SHP77 treated with DMSO at 0.1 percent for 48 hours (cell line): ENCODE results near the gene PALLD.

ENCODE experiments used
- DNase-seq: peaks from one replicate; lab custom pipeline; 2025; lab: John Stamatoyannopoulos, UW

The PALLD gene

DNA sequence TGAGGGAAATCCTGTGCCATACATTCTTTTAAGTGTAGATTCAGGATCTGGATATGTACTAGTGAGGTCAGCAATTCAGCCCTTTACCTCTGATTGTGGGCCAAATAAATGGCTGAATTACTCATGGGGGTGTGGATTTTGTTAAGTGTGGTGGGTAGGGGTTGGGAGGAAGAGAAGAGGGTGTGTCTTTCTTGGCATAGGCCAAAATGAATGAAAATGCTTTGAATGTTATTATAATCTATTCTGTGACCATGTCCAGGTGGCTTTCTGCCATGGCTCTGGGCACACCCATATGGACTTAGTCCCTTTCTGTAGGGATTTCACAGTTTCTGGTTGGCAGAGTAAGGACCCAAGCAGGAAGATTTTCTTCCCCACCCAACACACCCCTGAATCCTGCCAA, 268.9 kb downstream of the PALLD start:
- DNase-seq: no peak

DNA sequence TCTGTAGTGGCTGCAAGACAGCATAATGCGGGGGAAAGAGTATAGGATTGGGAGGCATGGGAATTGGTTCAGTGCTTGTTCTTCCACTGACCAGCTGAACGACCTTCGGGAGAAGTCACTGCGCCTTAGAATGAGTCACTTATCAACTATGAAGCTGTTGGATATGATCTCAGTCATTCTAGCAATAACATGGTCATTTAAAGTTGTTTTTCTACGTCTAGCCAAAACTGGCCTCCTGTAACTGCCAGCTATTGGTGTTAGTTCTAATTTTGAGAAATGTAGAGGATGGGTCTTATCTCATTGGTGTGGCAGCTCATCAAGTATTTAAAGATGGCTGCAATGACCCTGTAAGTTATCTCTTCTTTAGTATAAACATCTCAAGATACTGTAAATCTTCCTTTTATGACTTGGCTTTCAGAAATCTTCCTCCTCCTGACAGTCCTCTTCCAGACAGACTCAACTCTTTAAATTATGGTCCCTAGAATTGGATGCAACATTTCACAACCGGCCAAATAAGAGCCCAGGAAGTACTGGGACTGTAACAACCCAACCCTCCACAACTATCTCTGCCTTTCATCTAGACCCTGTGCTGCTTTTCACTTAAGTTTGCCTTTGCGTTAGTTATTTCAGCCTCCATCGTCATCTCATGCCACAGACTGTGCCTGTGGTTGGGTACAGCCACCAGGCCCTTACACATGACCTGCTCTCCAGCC, 269.9 kb downstream of the PALLD start:
- DNase-seq: no peak

DNA sequence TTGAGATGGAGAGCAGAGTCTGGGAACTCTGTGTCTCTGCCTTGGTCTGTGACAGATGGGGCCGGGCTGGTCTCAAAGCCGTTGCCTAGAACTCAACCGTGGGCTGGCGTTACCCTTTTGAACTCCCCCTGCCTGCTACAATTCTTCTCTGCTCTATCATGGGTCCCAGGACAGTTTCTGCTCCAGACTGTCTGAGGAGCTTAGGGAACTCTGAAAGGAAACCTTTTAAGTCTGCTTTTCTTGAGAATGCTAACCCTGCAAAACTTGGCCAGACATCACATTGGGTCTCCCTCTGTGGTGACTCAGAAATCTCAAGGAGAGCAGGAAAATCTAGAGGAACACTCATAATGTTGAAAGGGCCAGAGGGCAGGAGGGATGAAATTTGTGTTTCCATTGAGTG, 272.6 kb downstream of the PALLD start:
- no peak for DNase-seq

DNA sequence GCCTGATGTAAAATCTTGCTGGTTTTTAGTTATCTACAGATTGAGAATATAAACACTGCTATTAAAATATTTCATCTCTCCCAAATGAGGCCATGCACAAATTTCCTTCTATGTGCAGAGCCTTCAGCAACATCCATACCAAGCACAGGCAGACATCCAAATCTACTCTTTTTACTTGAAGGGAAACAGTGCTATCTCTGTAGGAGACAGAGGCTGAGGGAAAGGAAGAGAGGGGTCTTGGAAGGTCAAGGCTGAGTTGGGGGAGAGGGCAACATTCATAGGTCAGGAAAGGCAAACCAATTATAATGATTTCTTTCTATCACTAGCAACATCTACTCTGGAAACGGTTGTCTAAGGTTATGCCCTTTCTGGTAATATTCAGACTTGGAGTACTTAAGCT, 273.0 kb downstream of the PALLD start:
- DNase-seq: no peak

DNA sequence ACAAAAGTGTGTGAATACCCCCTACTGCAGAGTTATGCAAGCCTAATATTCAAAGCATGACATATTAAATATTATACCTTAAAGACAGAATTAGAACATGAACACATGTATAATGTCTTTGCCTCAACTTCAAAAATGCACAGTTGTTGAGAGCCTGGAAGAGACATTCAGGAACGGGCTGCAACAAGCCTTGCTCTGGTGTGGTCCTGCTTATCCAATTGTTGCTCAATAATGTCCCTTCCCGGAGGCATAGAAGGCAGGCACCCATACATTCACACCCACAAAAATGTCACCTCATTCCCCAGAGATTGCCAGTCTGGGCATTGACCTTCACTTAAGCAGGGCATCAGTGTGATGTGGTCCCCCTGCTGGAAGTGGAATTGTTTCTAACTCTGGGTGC, 274.4 kb downstream of the PALLD start:
- DNase-seq: no peak

DNA sequence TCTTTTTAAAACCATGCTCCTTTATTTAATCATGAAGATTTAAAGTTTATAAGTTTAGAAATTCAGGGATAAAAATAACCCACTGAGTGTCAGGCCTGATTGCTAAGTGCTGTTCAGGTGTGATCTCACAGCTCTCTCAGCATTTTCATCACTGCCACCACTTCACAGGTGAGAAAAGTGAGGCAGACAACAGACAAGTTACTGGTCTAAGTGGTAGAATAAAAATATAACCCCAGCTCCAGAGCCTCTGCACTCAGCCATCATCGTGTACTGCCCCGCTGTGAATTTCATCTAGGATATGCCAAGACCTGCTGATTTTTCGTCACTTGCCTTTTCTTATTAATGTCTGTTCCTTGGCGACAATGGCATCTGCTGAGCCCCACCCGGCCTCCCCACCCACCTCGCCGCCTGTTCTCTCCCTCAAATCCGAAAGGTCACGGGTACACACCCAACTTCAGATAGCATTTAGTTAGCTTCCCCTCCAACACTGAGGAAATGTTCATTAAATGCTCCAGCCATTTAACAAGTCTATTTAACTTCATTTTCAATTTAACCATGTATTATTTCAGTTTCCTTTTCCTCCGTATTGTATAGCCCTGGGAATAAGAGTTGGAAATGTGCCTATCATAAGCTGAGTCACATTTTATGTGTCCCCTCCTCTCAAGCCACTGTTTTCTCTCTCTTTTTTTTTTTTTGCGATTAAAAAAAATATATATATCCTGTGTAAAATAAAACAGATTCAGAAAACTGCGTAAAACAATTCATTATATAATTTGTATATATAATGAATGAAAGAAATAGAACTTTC, 276.7 kb downstream of the PALLD start:
- no peak for DNase-seq

DNA sequence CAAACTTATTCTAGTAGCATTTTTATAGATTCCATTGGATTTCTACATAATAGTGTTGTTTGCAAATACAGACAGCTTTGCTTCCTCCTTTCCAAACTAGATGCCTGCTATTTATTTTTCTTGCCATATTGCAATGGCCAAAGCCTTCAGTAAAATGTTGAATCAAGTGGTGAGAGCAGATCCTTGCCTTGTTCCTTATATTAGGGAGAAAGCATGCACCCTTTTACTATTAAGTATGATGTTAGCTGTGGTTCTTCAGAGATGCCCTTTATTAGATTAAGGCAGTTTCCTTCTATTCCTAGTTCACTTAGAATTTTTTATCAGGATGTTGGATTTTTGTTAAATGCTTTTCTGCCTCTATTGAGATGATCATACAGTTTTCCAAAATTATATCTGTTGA, 279.5 kb downstream of the PALLD start:
- no peak for DNase-seq

DNA sequence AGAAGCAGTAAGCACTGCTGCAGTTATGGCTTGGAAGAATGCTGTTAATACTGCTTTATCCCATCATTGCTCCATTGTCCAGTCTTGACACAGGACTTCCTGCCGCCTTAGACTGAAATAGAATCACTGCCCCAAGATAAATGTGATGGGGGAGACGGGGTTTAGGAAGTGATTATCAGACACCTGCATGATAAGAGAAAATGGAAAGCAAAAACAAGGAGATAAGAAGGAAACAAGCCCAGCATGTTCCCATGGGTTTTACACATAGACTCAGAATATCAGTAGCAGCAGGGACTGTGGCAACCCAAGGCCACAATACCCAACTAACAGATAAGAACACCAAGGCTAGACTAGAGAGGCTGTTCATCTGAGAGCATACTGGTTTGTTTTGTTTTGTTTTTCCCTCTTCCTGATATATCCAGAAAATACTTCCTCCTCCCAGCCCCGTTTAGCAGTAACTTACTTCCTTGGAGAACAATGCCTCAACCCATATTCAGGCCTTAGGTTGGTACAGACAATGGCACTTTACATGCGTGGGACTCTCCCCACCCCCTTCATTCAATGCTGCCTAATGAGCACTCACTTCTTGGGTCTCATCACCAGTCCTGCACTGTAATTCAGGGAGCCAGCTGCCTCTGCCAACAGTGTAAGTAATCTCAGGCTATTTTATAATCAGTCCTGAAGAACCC, 280.6 kb downstream of the PALLD start:
- DNase-seq: no peak

DNA sequence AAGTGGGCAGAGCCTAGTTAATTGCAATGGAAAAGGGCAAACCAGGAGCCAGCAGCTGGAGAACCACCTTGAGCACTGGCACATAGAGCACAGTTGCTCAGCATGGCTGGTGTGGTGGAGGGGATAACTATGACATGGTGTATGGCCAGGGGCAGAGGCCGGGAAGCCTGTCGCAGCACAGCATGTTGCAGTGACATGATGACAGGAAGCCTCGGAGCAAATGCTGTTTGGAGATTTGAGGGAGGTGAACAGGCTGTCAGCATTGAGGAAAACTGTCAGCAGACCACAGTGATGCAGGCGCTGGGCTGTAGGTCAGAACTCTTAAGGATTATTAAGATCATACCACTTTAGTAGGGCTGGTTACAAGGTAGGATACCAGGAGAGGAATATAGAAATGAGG, 284.5 kb downstream of the PALLD start:
- no peak for DNase-seq

DNA sequence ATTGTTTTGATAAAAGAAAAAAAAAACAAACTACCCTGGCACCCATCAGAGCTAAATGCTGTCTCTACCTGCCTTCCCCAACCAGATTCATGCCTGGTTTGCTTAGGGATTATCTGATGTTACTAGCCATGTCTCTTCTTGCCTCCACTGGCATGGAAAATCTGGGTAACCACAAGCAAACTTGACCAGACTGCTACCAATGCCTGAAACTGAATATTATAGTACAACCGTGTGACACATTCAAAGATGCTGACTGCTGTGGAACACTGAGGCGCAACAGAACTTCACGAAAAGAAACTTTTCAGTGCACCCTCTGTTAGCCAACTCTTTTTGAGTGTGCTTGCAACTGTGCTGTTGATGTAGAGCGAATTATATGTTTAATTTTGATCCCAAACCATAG, 285.1 kb downstream of the PALLD start:
- no peak for DNase-seq

DNA sequence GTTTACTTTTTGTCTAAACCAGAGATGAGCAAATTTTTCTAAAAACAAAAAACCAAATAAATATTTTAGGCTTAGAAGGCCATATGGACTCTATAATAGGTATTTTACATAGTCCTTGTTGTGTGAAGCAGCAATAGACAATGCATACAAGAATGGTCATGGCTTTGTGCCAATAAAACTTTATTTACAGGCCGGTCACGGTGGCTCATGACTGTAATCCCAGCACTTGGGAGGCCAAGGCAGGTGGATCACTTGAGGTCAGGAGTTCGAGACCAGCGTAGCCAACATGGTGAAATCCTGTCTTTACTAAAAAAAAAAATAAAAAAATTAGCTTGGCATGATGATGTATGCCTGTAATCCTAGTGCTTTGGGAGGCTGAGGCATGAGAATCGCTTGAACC, 285.6 kb downstream of the PALLD start:
- DNase-seq: no peak

DNA sequence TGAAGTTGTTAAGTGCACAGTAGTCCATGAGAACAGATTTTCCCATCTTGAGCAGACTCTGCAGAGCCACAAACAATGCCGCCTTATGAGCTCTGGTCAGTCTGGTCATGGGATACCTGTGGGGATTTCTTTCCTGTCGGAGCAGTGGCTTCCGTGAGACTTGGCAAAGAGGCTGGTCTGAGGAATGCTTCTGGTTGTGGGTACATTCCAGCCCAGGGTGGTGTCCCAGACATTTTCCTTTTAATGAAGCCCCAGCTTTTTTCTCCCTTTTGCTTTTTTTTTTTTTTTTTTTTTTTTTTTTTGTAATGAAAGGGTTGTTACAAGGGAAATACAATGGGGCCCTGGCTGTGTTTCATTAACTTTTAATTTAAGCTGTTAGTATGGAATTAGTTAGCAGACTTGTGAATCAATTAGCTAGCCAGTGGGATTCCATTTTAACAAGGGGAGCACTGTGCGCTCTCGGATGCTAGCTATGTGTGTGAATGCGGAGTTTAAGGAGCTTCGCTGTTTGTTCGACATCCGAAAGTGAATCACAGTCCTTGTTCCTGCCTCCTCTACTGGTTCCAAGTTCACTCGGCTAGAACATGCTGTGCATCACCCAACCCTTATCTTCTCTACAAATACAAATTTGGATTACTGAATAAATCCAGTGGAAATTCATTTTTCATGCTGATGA, 288.1 kb downstream of the PALLD start:
- no peak for DNase-seq

DNA sequence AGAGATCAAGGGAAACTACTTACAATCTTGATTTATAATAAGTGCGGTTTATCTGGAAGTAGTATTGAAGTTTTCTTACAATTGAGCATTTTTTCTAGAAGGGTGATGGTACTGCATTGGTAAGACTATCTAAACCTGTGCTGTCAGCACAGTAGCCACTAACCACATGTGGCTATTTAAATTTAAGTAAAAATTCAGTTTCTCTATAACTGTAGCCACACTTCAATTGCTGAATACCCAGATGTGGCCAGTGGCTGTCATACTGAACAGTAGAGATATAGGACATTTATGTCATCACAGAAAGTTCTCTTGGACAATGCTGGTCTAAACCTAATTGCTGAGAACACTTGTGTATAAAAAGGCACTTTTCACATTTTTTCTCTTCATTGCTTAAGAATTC, 290.5 kb downstream of the PALLD start:
- no peak for DNase-seq

DNA sequence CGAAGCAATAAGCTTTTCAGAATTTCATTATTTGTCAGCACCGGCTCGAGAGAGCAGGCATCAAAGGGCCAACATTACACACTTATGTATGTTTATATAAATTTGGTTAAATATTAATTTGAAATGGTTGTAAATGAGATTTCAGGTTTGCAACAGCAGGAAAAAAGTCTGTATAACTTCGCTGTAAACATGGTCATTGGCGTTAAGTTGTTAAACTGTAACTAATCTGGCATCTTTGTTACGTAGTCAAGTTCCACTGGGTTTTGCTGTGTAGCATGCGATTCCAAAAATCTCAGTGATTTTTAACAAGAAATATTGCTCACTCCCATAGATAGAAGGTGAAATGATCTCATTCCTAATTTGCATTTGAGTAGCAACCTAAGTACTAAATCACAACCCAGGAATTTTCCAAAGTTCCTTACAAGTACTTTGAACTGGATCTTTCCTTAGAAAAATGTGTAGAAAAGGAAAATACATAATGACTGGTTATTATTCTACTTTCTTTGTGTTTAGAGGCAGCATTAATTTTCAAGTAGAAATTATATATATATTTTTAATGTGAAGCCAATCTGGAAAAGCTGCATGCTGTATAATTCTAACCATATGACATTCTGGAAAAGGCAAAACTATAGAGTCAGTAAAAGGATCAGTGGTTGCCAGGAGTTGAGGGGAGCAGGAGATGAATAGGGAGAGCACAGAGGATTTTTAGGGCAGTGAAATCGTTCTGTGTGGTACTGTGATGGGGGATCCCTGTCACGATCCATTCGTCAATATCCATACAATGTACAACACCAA, 291.1 kb downstream of the PALLD start:
- DNase-seq: no peak

DNA sequence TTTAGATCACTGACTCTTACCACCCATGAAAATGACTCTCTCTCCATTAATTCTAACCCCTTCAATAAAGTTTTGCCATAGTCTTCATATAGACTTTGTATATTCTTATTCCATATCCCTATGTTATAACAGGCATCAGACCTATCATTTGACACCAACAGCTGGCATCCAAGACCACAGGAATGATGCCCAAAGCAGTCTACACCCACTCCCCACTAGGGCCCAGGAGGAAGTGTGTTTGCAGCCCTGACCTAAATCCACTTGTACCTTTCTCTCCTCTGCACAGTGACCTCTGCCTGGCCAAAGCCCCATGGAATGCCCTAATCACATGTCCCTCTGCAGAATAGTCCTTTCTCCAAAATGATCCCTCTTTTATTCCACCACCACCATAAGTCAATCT, 294.0 kb downstream of the PALLD start:
- no peak for DNase-seq

DNA sequence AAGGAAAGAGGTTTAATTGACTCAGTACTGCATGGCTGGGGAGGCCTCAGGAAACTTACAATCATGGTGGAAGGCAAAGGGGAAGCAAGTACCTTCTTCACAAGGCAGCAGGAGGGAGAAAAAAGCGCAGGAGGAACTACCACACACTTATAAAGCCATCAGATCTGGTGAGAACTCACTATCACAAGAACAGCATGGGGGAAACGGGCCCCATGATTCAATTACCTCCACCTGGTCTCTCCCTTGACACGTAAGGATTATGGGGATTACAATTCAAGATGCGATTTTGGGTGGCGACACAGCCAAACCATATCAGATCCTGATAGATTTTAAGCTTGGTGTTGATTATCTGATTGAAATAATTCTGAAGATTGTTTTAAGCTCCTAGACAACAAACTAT, 294.5 kb downstream of the PALLD start:
- DNase-seq: no peak

DNA sequence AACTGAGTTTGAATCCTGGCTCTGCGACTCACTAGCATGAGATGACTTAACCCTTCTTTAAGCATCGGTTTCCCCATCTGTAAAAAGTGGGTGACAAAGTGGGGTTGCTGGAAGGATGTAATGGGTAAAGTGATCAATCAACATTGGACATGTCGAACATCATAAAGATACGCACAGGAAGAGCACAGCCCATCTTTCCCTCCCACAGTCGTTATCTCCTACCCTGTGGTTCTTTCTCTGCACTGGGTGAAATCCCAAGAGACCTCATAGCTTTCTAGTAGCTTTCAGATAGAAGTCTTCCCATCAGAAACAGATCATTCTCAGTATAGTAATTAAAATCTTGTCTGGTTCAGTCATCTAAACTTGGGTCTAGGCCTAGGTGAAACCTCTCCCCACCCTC, 296.7 kb downstream of the PALLD start:
- no peak for DNase-seq

DNA sequence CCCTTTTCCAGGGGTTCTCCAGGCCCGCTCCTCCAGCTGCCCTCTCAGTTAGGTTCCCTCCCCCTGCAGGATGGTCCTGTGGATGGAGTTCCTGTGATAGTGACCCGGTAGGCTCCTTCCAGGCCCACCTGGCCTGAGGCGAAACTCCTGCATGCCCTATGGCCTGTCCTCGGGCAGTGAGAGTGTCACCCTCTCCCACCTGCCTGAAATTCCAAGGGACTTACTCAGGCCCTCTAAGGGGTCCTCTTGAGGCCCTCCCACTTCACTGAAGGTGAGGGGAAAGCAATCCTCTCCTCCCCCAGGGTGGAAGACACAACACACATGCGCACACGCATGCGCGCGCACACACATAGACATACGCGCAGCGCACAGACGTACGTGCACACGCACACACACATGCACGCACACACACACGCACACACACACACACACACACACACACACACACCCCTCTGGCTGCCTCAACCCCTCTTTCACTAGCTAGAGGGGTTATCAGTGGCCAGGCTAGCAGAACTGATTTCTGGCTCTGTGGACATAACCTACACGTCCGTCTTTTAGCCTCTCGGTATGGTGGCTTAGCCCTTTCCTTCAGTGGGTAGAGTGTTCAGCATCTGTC, 297.3 kb downstream of the PALLD start:
- no peak for DNase-seq

DNA sequence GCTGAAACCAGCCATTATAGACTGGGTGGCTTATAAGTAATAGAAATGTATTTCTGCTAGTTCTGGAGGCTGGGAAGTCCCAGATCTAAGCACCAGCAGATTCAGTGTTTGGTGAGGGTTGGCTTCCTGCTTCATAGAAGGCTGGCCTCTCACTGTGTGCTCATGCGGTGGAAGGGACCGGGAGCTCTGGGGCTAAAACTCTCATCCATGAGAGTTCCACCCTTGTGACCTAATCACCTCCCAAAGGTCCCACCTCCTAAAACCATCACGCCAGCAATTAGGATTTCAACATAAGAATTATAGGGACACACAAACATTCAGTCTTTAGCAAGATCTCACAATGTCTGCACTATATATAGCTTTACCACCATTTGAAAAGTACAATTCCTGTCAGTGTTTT, 298.0 kb downstream of the PALLD start:
- no peak for DNase-seq

DNA sequence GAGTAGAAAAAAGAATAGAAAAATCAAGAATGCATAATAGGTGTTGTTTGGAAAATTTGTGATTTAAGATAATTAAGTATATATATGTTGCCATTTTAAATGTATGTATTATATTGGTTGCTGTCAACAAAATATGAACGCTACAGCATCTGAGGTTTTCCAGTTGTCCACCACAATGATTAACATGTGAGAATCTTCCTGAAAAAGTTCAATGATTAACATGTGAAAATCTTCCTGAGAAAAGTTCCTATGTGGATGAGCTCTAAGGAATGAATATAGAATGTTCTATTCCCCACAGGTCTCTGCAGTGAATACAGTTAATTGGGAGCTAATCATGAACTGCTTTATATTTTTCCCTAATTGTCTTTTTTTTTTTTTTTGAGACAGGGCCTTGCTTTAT, 298.5 kb downstream of the PALLD start:
- no peak for DNase-seq

DNA sequence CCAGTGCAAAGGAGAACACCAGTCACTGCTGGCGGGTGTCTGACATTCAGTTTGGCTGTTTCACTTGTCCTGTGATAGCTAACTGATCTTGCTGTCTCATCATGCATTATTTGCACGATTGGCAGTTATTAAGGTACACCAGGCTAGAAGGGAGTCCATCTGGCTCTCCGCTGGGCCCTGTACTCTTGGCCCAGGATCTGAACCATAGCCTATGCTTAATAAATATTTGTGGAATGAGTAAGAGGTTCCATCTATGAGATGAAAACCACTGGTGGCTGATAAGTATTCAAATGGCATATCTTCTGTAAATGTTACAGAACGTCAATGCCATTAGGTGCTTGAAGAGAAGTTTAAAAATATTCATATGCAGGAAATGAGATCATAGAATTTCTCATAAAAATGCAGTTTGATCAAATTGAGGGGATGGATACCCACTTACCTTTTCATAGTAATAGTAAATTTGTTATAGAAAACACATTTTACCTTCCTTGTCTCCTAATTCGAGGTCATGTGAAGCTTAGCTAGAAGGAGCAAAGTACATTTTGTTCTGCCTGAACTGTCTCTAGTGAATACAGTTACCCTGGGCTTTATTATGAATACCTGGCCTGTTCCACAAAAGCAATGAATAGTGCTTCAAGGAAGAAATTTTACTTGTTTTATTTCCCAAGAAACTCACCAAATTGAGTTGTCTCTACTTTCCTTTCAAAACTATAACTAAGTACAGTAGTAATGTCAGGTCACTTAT, 299.7 kb downstream of the PALLD start:
- no peak for DNase-seq
